Activated naive CD8-positive, alpha-beta T cell treated with anti-CD3 and anti-CD28 coated beads, Interleukin-2, amount 10 ng/mL, durations not matched to agents 7 days and 5 days (primary cell): Measurements from ENCODE around the gene SLC16A14. TPM values are rescaled to one million over a fixed set of nuclear protein-coding genes. Genes with fewer than 3 reads are reported as not detected.

Experiments used
- ATAC-seq: fragments of 150-1000 bp; cut with Tn5 transposase; one replicate; pipeline ENCODE4 v1.10.0; 2021; ENCODE audit warnings: low read depth, moderate library complexity
- POLR2A ChIA-PET: fragments of 350-600 bp; sonication (Branson Sonifier 250); formaldehyde crosslinking; loops from one replicate; lab custom pipeline; 2021; ENCODE audit warnings: antibody characterized with exemption; lab: Charles Lee
- DNase-seq: peaks from one replicate; pipeline ENCODE4 v3.0.0; 2021
- H3K27ac Mint-ChIP-seq: one replicate; pipeline ENCODE4 v1.8.0; 2022; ENCODE audit warnings: mild to moderate bottlenecking, mixed read lengths
- H3K27me3 Mint-ChIP-seq: one replicate; pipeline ENCODE4 v1.8.0; 2022; ENCODE audit warnings: mild to moderate bottlenecking, moderate library complexity, mixed read lengths
- H3K36me3 Mint-ChIP-seq: one replicate; pipeline ENCODE4 v1.8.0; 2021; ENCODE audit warnings: mild to moderate bottlenecking, mixed read lengths
- H3K4me1 Mint-ChIP-seq: one replicate; pipeline ENCODE4 v1.8.0; 2021; ENCODE audit warnings: mixed read lengths
- H3K4me3 Mint-ChIP-seq: one replicate; pipeline ENCODE4 v1.8.0; 2022; ENCODE audit warnings: mild to moderate bottlenecking, moderate library complexity, mixed read lengths
- H3K9me3 Mint-ChIP-seq: one replicate; pipeline ENCODE4 v1.8.0; 2021; ENCODE audit warnings: mixed read lengths
- total RNA-seq, 2 experiments: library from RNA; stranded (reverse); gene quantifications; one replicate each; pipeline ENCODE4 v1.2.3, GENCODE V29; 2021

The SLC16A14 gene
- total RNA-seq, 2 experiments from 2014 or later = 0.65 to 0.72 TPM

DNA sequence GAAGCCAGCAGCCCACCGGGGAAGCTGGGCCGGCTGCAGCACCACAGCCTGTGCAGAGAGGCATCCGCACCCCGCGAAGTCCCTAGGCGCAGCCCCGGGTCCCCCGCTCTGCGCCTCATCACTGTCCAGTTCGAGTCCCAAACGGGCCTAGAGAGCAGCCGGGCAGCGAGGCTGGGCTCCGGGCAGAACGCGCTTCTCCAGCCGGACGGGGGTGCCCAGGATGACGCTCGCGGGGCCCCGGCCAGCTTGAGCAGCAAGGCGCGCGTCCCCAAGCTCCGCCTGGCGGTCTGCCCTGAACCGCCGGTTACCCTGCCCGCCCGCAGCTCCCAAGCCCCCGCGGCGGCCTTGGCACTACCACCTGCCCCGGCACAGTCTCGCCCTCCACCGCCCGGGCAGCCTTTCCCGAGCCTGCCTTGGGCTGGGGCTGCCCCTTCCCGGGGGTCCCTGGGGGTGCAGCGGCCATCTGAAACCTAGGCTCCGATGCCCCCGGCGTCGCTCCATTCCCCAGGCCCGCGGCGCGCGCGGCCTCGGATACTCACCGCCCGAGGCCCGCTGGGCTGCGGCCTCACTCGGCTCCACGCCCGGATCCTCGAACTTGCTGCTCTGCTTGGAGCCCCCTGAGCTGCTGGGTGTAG is 591 bp downstream of the SLC16A14 start:
- Mint-ChIP-seq H3K27me3 (peaks cover 11% of the 10 kb centered on the region), H3K9me3 (no peaks in the 10 kb centered on the region), H3K27ac (peak overlapping the region; percentile 75), H3K4me1 (peaks cover 10% of the 10 kb centered on the region), H3K4me3 (peak overlapping the region; percentile 83), H3K36me3 (no peaks in the 10 kb centered on the region)
- peak; percentile 38 for ATAC-seq
- peak; percentile 73 for DNase-seq
- POLR2A ChIA-PET = interaction anchor here (0.5 to 2.1 kb wide), 3 partner anchors 51 to 150 kb away, joined by 3 to 8 read pairs (median 3); partner anchors contain the start of gene TRIP12

DNA sequence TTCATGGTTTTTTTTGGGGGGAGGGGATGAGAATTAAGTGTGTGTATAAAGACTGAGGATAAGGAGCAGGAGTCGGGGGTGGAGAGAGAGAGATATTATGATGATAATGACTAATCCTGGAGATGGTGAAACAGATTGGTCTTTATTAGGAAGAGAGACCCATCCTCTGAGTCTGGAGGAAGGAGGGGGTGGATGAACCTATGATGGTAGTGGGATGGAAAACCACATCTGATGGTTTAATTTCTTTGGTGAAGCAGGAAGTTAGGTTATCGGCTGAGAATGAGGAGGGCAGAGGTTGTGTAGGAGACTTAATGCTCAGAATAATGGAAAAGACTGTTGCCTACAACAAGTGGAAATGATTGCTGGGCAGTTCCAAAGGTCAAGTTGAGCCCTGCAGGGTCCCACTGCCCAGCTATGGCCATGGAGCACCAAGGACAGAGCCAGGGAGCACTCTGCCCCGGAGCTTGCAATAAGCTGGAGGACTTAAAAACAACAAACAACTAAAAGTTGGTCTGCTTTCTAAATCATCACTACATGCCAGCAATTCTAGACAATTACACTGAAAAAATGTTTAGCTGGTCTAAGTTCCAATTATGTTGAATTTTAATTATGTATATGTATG is 7.9 kb downstream of the SLC16A14 start:
- Mint-ChIP-seq H3K4me3 (peak overlapping the region; percentile 3), H3K4me1 (peaks cover 9% of the 10 kb centered on the region), H3K27me3 (peaks cover 2% of the 10 kb centered on the region), H3K9me3 (peaks cover 14% of the 10 kb centered on the region), H3K36me3 (peaks cover 8% of the 10 kb centered on the region), H3K27ac (no peak overlapping the region)
- POLR2A ChIA-PET = no interaction called here
- ATAC-seq (no peak), DNase-seq (no peak)

DNA sequence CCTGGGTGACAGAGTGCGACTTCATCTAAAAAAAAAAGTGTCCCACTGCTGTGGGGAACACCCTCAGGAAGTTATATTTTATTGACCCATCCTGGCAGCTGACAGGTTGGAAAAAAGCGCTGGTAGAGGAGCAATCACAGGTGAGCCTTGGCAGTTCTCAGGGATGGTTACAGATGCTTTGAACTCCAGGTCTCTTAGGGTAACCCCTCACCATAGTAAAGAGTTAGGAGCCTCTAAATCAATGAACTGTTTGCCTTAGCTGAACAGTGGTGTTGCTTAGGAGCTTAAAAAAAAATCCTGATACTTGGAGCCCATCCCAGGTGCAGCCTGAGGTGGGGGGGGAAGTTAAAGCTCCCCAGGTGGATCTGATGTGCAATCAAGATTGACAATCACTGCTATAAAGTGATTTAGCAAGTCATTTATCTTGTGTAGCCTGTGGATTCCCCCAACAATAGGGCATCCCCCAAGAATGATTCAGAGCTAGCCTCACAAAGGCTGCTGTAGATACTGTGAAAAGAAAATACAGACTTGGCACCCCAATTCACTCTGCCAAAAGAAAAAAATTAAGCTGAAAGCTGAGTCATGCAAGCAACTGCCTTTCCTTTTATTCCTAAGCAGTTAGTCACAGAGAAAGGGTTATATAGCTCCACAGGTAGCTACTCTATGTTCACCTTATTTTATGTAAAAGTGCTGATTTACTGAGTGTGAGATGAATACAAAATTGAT is 14.8 kb downstream of the SLC16A14 start:
- ATAC-seq (no peak), DNase-seq (no peak)
- Mint-ChIP-seq H3K4me3 (no peak overlapping the region), H3K27me3 (no peaks in the 10 kb centered on the region), H3K27ac (no peak overlapping the region), H3K4me1 (no peaks in the 10 kb centered on the region), H3K9me3 (peaks cover 2% of the 10 kb centered on the region), H3K36me3 (no peaks in the 10 kb centered on the region)
- POLR2A ChIA-PET = interaction anchor here (0.6 to 0.8 kb wide), 2 partner anchors 27 to 31 kb away, joined by 3 read pairs; no protein-coding TSS in a partner anchor

DNA sequence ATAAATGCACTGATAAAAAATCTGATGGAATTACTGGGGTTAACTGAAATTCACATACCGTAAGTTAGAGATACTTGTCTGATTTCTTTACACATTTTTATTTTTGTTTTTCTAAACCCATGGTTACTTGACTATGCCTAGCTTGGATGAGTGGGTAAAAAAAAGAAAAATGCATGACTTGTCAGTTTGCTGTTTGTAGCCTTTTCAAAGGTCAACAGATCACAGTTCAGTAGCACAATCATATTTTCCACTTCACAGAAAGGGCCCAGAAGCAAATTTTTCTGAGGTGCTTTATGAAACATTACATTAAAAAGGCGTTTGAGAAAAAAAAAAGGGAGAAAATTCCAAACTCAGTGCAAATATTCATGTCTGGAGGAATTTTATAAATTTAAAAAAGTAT is 16.4 kb downstream of the SLC16A14 start:
- no peak overlapping the region for H3K27ac Mint-ChIP-seq
- H3K4me3 Mint-ChIP-seq = no peak overlapping the region
- no peaks in the 10 kb centered on the region for H3K27me3 Mint-ChIP-seq
- DNase-seq (no peak), ATAC-seq (no peak)
- H3K36me3 Mint-ChIP-seq = no peaks in the 10 kb centered on the region
- no peaks in the 10 kb centered on the region for H3K9me3 Mint-ChIP-seq
- no peaks in the 10 kb centered on the region for H3K4me1 Mint-ChIP-seq
- POLR2A ChIA-PET = interaction anchor here (0.7 kb wide), 1 partner anchor 222 kb away, joined by 3 read pairs; no protein-coding TSS in a partner anchor

DNA sequence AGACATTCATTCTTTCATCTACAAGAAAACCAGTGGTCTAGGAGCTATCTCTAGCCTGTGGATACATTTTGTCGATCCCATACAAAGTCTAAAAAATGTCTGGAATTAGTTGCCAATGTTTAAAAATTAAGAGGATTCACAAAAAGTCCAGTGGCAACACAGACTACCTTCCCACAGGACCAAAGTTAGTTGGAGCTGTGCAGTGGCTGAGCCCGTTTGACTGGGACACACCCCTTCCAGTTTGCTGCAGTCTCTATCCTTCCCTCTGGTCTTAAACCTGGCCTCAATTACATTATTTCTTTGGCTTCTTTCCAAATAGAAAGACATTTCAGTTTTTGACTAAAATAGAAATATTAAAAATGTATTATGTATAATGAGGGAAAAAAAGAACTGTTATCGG is 18.6 kb downstream of the SLC16A14 start:
- POLR2A ChIA-PET = no interaction called here
- Mint-ChIP-seq H3K36me3 (no peaks in the 10 kb centered on the region), H3K9me3 (no peaks in the 10 kb centered on the region), H3K27ac (no peak overlapping the region), H3K27me3 (no peaks in the 10 kb centered on the region), H3K4me1 (no peaks in the 10 kb centered on the region), H3K4me3 (no peak overlapping the region)
- DNase-seq (no peak), ATAC-seq (no peak)

DNA sequence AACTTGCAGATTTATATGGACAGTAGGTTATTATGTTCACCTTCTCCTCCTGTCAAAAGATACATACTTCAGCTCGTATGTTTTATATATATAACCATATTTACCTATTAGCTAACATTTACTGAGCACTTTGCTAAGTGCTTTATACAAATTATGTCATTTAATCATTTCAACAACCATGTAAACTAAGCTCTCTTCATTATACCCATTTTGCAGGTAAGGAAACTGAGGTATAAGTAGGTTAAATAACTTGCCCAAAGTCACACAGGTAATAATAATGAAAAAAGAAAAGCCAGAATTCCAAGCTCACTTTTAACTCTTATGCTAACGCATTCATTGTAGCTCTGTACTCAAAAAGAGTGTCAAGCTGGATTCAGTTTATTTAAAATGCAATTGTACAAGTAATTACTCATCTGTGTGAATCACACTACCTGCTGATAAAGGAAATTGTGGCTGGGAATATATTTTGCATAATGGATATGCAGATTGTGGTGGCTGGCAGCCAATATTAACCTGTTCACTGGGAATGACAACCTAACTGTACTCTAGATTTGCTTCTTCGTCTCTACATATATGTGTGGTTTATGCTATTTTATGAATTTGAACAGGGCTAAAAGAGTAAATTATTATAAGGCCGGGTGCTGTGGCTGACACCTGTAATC is 20.6 kb downstream of the SLC16A14 start:
- POLR2A ChIA-PET = no interaction called here
- H3K27ac Mint-ChIP-seq = no peak overlapping the region
- no peaks in the 10 kb centered on the region for H3K9me3 Mint-ChIP-seq
- no peaks in the 10 kb centered on the region for H3K27me3 Mint-ChIP-seq
- no peak overlapping the region for H3K4me3 Mint-ChIP-seq
- H3K36me3 Mint-ChIP-seq = no peaks in the 10 kb centered on the region
- DNase-seq = no peak
- H3K4me1 Mint-ChIP-seq = no peaks in the 10 kb centered on the region
- ATAC-seq = no peak

DNA sequence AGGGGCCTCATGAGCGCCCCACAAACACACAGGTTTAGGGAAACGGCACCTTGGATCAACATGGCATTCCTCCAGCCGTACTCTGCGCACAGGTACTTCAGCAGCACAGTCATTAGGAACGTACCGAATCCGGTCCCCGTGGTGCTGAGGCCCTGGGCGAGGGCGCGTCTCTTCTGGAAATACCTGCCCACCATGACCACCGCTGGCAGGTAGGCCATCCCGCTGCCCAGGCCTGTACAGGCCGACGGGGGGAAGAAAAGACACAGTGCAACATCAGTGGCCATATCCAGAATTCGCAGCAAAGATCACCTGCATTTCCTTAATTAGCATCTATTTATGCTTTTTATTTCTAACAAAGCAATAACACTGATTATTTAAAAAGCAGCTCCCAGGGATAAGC is 22.2 kb downstream of the SLC16A14 start:
- no peak for ATAC-seq
- no peak for DNase-seq
- POLR2A ChIA-PET = no interaction called here
- Mint-ChIP-seq H3K36me3 (no peaks in the 10 kb centered on the region), H3K27ac (no peak overlapping the region), H3K9me3 (peaks cover 1% of the 10 kb centered on the region), H3K27me3 (no peaks in the 10 kb centered on the region), H3K4me1 (no peaks in the 10 kb centered on the region), H3K4me3 (no peak overlapping the region)

DNA sequence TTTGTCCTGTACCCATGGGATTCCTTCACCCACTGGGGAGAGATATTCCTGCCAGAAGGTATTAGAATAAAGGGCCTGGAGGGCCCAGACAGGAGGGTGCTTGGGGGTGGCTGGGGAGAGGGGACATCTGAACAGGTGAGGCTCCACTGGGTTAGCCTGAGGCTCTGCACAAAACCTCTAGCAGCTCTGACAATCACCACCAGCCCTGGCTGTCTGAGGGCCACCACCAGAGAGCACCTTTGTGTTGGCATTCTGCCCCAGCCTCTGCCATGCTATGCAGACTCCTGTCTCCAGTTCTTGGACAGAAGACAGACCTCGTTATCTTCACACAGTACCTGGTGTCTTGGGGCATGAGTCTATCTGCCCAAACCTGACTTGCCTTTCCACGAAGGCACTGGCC is 25.3 kb downstream of the SLC16A14 start:
- ATAC-seq = no peak
- Mint-ChIP-seq H3K27me3 (peaks cover 9% of the 10 kb centered on the region), H3K4me1 (no peaks in the 10 kb centered on the region), H3K9me3 (peaks cover 1% of the 10 kb centered on the region), H3K4me3 (no peak overlapping the region), H3K27ac (no peak overlapping the region), H3K36me3 (no peaks in the 10 kb centered on the region)
- DNase-seq = no peak
- POLR2A ChIA-PET = no interaction called here

DNA sequence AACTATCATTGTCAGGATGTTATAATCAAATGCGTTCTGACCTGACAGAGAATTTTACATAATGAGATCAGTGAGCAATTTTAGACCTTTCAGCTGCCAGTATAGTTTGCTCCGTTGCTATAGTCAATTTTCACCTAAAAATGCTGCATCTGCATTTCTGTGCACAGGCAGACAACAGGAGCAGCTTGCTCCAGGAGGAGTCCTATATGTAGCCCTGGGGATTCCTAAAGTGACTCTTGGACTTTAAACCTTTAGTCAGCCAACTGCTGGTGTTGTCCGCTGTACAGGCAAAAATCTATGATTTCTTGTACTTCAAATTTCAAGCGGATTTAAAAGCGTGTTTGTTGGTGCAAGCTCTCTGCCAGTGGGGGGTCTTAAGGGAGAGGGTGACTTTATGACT is 25.7 kb downstream of the SLC16A14 start:
- H3K4me3 Mint-ChIP-seq = no peak overlapping the region
- H3K27me3 Mint-ChIP-seq = peaks cover 9% of the 10 kb centered on the region
- peaks cover 1% of the 10 kb centered on the region for H3K9me3 Mint-ChIP-seq
- POLR2A ChIA-PET = no interaction called here
- no peak overlapping the region for H3K27ac Mint-ChIP-seq
- H3K36me3 Mint-ChIP-seq = no peaks in the 10 kb centered on the region
- H3K4me1 Mint-ChIP-seq = no peaks in the 10 kb centered on the region
- ATAC-seq (no peak), DNase-seq (no peak)

DNA sequence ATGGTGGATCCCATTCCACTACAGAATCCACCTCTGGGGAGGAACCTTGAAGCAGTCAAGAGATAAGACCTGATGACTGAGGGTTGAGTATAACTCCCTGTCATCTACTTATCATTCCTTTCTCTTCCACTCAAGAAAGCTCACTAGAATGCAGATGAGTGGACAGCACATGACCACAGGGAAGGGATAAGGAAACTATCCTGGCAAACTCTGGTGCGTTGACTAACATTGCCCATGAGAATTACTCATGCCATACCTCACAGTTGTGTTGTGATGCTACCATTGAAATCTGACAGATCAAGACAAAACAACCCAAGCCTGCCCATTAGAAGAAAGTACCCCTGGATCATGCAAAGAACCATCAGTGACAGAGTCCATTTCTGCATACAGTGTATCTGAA is 26.5 kb downstream of the SLC16A14 start:
- Mint-ChIP-seq H3K4me1 (no peaks in the 10 kb centered on the region), H3K27ac (no peak overlapping the region), H3K4me3 (no peak overlapping the region), H3K36me3 (no peaks in the 10 kb centered on the region), H3K27me3 (peaks cover 9% of the 10 kb centered on the region), H3K9me3 (peaks cover 1% of the 10 kb centered on the region)
- ATAC-seq (no peak), DNase-seq (no peak)
- POLR2A ChIA-PET = no interaction called here

DNA sequence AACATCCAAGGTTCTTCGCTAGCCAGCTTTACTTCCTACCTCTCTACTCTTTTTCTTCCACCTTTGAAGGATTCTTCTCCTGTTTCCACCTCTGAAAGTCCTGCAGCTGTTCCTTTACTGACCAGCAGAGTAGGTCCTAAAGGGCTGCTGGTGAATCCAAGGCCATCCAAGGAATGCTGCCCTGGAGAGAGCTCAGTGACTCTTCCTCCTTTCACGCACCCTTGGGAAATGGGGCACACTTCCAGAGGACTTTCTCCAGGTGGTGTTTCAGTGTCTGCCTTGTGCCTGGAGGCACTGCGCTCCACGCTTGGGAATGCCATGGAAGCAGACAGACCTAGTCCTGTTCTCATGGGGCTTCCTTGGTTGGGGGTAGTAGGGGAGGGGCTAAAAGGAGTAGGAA is 45.4 kb downstream of the SLC16A14 start:
- H3K4me3 Mint-ChIP-seq = no peak overlapping the region
- peaks cover 3% of the 10 kb centered on the region for H3K4me1 Mint-ChIP-seq
- H3K36me3 Mint-ChIP-seq = no peaks in the 10 kb centered on the region
- peaks cover 8% of the 10 kb centered on the region for H3K27me3 Mint-ChIP-seq
- H3K27ac Mint-ChIP-seq = no peak overlapping the region
- no peaks in the 10 kb centered on the region for H3K9me3 Mint-ChIP-seq
- no peak for ATAC-seq
- no peak for DNase-seq
- POLR2A ChIA-PET = no interaction called here

DNA sequence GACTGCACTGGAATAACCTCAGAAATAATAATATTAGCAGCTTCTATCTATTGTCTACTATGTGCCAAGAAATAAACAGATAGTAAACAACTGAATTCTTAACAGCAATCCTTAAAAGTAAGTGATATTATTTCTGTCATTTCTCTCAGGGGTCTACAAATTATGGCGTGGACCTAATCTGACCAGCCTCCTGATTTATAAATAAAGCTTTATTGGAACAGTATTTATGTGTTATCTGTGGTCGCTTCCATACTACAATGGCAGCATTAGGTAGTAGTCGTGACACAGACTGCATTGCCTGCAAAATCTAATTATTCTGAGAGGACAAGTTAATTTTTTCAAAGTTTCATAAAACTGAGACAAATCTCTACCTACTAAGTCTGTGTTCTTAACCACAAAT is 49.0 kb downstream of the SLC16A14 start:
- POLR2A ChIA-PET = no interaction called here
- peaks cover 2% of the 10 kb centered on the region for H3K36me3 Mint-ChIP-seq
- H3K9me3 Mint-ChIP-seq = no peaks in the 10 kb centered on the region
- DNase-seq (no peak), ATAC-seq (no peak)
- H3K4me3 Mint-ChIP-seq = no peak overlapping the region
- peaks cover 18% of the 10 kb centered on the region for H3K27me3 Mint-ChIP-seq
- peaks cover 3% of the 10 kb centered on the region for H3K4me1 Mint-ChIP-seq
- H3K27ac Mint-ChIP-seq = no peak overlapping the region

DNA sequence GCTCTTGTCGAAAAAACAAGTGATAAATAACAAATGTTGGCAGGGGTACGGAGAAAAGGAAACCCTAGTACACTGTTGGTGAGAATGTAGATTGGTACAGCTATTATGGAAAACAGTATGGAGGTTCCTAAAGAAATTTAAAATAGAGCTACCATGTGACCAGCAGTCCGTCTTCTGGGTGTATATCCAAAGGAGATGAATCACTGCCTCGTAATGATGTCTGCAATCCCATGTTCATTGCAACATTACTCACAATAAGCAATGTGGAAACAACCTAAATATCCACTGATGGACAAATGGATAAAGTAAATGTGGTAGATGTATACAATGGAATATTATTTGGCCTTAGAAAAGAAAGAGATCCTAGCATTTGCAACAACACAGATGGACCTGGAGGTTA is 50.6 kb downstream of the SLC16A14 start:
- ATAC-seq = no peak
- POLR2A ChIA-PET = no interaction called here
- Mint-ChIP-seq H3K36me3 (peaks cover 2% of the 10 kb centered on the region), H3K4me3 (no peak overlapping the region), H3K9me3 (no peaks in the 10 kb centered on the region), H3K27me3 (peaks cover 18% of the 10 kb centered on the region), H3K27ac (no peak overlapping the region), H3K4me1 (peaks cover 3% of the 10 kb centered on the region)
- no peak for DNase-seq
